ENCODE data around the gene ALOXE3. TPM values are rescaled to one million over a fixed set of nuclear protein-coding genes. Genes with fewer than 3 reads are reported as not detected.

ALOXE3 gene
- total RNA-seq, 1 experiment from 2014 or later = 0.13 TPM

DNA sequence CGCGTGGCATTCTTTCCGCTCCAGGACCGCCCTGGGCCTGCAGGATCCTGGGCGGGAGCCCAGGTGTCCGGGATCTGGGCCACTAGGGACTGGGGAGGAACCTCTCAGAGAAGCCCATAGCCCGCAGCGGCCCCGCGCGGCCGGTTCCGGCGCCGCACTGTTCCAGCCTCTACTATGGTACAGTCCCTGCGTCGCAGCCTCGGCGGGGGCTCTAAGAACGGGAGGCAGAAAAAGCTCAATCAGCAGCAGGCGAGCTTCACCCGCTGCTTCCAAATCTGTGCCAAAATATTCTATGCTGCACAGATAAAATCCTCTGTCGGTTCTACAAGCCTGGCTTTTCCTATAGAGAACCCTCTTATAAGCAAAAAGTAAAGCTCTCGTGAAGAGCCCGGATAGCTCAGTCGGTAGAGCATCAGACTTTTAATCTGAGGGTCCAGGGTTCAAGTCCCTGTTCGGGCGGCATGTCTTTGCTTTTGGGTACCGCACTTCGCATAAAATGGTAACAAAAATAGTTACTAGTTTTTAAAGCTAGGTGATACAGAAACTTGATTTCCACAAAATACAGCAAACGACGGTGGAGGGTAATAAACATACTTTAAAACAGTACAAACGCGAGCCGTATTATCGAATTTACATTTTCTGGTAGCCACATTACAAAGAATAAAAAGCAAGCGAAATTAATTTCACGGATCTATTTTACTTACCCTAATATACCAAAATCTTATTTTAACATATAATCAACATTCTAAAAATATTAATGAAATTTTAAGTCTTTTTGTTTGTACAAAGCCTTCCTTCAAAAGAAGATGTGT lies 661 bp upstream of the ALOXE3 start:
- Histone ChIP-seq H2BK20ac (ENCODE audit: low read depth, low read length, poor library complexity, severe bottlenecking) (no peak overlapping the region), H2AK5ac (ENCODE audit: insufficient read length, low read length) (no peak overlapping the region), H3K4me2 (ENCODE audit: insufficient read depth, insufficient read length, low read length) (peak overlapping the region; percentile 99), H3K79me2 (ENCODE audit: insufficient read depth, low read length) (no peaks in the 10 kb centered on the region), H4K20me1 (ENCODE audit: control insufficient read depth, insufficient read depth, insufficient read length) (no peaks in the 10 kb centered on the region), H3K9ac (ENCODE audit: extremely low read depth, insufficient read length, low read length) (no peak overlapping the region), H3K14ac (ENCODE audit: insufficient read depth, low read length) (no peak overlapping the region), H2BK12ac (ENCODE audit: insufficient read length, low read depth, low read length) (no peak overlapping the region), H3K23me2 (ENCODE audit: insufficient read length, low read depth, low read length, poor library complexity, severe bottlenecking) (peaks cover 39% of the 10 kb centered on the region), H4K8ac (replicated peaks; ENCODE audit: insufficient read length, low read depth, low read length) (no peak overlapping the region), H4K91ac (ENCODE audit: insufficient read length, low read depth, low read length) (no peak overlapping the region), H2AFZ (ENCODE audit: low read length) (no peak overlapping the region), H3K56ac (ENCODE audit: insufficient read length, low read depth, low read length) (no peak overlapping the region), H3T11ph (ENCODE audit: low read length) (no peak overlapping the region), H2BK5ac (ENCODE audit: insufficient read length, low read length) (no peak overlapping the region), H3K9me3 (ENCODE audit: control insufficient read depth, low read depth, low read length) (no peaks in the 10 kb centered on the region), H3K4me1 (ENCODE audit: insufficient read depth, low read length) (no peaks in the 10 kb centered on the region), H3K79me1 (ENCODE audit: insufficient read depth, low read depth, low read length, poor library complexity, severe bottlenecking) (no peaks in the 10 kb centered on the region), H3K18ac (ENCODE audit: insufficient read length, low read depth, low read length) (no peak overlapping the region), H2BK120ac (ENCODE audit: low read depth, low read length, poor library complexity, severe bottlenecking) (no peak overlapping the region), H4K5ac (ENCODE audit: insufficient read length, low read depth, low read length) (no peak overlapping the region), H3K23ac (ENCODE audit: insufficient read length, low read depth, low read length) (no peak overlapping the region), H2BK15ac (ENCODE audit: low read depth, low read length) (no peak overlapping the region), H3K27me3 (ENCODE audit: insufficient read depth, low read length) (peaks cover 33% of the 10 kb centered on the region), H3K27ac (ENCODE audit: insufficient read length, low read depth, low read length) (no peak overlapping the region), H3K4ac (ENCODE audit: low read depth, low read length) (no peak overlapping the region)
- Mint-ChIP-seq H3K27me3 (ENCODE audit: low read depth) (peaks cover 85% of the 10 kb centered on the region), H3K4me3 (peak overlapping the region; percentile 91 to 93), H3K27ac (peak overlapping the region in 2 of 3 experiments; percentile 73 to 85; a peak in 3 of 7 replicates), H3K4me1 (peaks cover 22 to 30% of the 10 kb centered on the region in 2 experiments), H3K9me3 (peaks cover 3 to 4% of the 10 kb centered on the region in 2 experiments; a peak in 3 of 5 replicates), H3K36me3 (ENCODE audit: insufficient read depth in 1 of 3, low read depth in 3 of 3) (no peaks in the 10 kb centered on the region; a peak in 2 of 7 replicates)
- TF ChIP-seq, protein P1, sequence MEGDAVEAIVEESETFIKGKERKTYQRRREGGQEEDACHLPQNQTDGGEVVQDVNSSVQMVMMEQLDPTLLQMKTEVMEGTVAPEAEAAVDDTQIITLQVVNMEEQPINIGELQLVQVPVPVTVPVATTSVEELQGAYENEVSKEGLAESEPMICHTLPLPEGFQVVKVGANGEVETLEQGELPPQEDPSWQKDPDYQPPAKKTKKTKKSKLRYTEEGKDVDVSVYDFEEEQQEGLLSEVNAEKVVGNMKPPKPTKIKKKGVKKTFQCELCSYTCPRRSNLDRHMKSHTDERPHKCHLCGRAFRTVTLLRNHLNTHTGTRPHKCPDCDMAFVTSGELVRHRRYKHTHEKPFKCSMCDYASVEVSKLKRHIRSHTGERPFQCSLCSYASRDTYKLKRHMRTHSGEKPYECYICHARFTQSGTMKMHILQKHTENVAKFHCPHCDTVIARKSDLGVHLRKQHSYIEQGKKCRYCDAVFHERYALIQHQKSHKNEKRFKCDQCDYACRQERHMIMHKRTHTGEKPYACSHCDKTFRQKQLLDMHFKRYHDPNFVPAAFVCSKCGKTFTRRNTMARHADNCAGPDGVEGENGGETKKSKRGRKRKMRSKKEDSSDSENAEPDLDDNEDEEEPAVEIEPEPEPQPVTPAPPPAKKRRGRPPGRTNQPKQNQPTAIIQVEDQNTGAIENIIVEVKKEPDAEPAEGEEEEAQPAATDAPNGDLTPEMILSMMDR (conservative IDR thresholded peaks at IDR 0.05) = peak; percentile 91
- peak; percentile 93 for DNase-seq
- 100% methylated on average over 2 of the region's 38 CpGs for WGBS (ENCODE audit: extremely low coverage, insufficient read length, low lambda C conversion rate)

Measured in H9 (cell line).